HFFc6 (cell line): Measurements from ENCODE around the gene PEA15. TPM values are rescaled to one million over a fixed set of nuclear protein-coding genes. Genes with fewer than 3 reads are reported as not detected.

ENCODE experiments used
- DNase-seq: peaks from one replicate; pipeline ENCODE4 v3.0.0-alpha.2; 2018
- H3K27ac Mint-ChIP-seq: 2 replicates; pipeline ENCODE4 v1.8.0; 2020; ENCODE audit warnings: mild to moderate bottlenecking, mixed read lengths
- H3K27me3 Mint-ChIP-seq: 2 replicates; pipeline ENCODE4 v1.8.0; 2021; ENCODE audit warnings: mild to moderate bottlenecking, moderate library complexity, mixed read lengths; ENCODE audit not compliant: insufficient read depth
- H3K36me3 Mint-ChIP-seq: 2 replicates; pipeline ENCODE4 v1.8.0; 2021; ENCODE audit warnings: low read depth, mixed read lengths
- H3K4me1 Mint-ChIP-seq: 2 replicates; pipeline ENCODE4 v1.8.0; 2020; ENCODE audit warnings: low read depth, mixed read lengths
- H3K4me3 Mint-ChIP-seq: 2 replicates; pipeline ENCODE4 v1.8.0; 2020; ENCODE audit warnings: mild to moderate bottlenecking, moderate library complexity, mixed read lengths
- H3K9me3 Mint-ChIP-seq: 2 replicates; pipeline ENCODE4 v1.8.0; 2020; ENCODE audit warnings: mild to moderate bottlenecking, mixed read lengths
- CTCF ChIP-seq: fragments of 200-600 bp; sonication (generic); IDR thresholded peaks from 2 replicates; pipeline ENCODE4 v1.5.0; 2021; ENCODE audit warnings: antibody characterized with exemption, mild to moderate bottlenecking
- total RNA-seq, 6 experiments: library from RNA; stranded (reverse); fragmentation: NEBNext Ultra II Directional; extraction: Animal tissue kit (Norgen Biotek cat#: 25700); gene quantifications; 2 replicates in 1 of 6; 3 replicates in 5 of 6; pipeline ENCODE4 v1.2.3, GENCODE V29; 2021

PEA15 gene
- total RNA-seq, 6 experiments from 2014 or later, result 448 to 538 (median 470) TPM

GRCh38 chr1:160232911-160233310 lies 27.7 kb downstream of the PEA15 start:
- H3K27me3 Mint-ChIP-seq, result no peaks in the 10 kb centered on the region
- H3K27ac Mint-ChIP-seq, result no peak overlapping the region
- H3K36me3 Mint-ChIP-seq, result peaks cover 8% of the 10 kb centered on the region
- no peaks in the 10 kb centered on the region for H3K9me3 Mint-ChIP-seq
- no peak overlapping the region for H3K4me3 Mint-ChIP-seq
- no peaks in the 10 kb centered on the region for H3K4me1 Mint-ChIP-seq
- DNase-seq, result no peak
- TF ChIP-seq CTCF, result no peak

GRCh38 chr1:160236806-160237205 lies 31.6 kb downstream of the PEA15 start:
- no peaks in the 10 kb centered on the region for H3K9me3 Mint-ChIP-seq
- no peaks in the 10 kb centered on the region for H3K27me3 Mint-ChIP-seq
- H3K4me1 Mint-ChIP-seq, result no peaks in the 10 kb centered on the region
- peaks cover 12% of the 10 kb centered on the region for H3K36me3 Mint-ChIP-seq
- H3K27ac Mint-ChIP-seq, result no peak overlapping the region
- no peak for TF ChIP-seq CTCF
- H3K4me3 Mint-ChIP-seq, result no peak overlapping the region
- no peak for DNase-seq

- TF ChIP-seq CTCF, result no peak
- Mint-ChIP-seq H3K9me3 (no peaks in the 10 kb centered on the region), H3K27me3 (no peaks in the 10 kb centered on the region), H3K4me1 (no peaks in the 10 kb centered on the region), H3K4me3 (no peak overlapping the region), H3K27ac (no peak overlapping the region), H3K36me3 (peaks cover 12% of the 10 kb centered on the region)
- DNase-seq, result no peak
Measured at GRCh38 chr1:160237558-160237957, 32.4 kb downstream of the PEA15 start.

GRCh38 chr1:160238408-160238807 lies 33.2 kb downstream of the PEA15 start:
- TF ChIP-seq CTCF, result no peak
- no peaks in the 10 kb centered on the region for H3K27me3 Mint-ChIP-seq
- no peaks in the 10 kb centered on the region for H3K9me3 Mint-ChIP-seq
- peaks cover 12% of the 10 kb centered on the region for H3K36me3 Mint-ChIP-seq
- no peaks in the 10 kb centered on the region for H3K4me1 Mint-ChIP-seq
- no peak for DNase-seq
- no peak overlapping the region for H3K27ac Mint-ChIP-seq
- no peak overlapping the region for H3K4me3 Mint-ChIP-seq

GRCh38 chr1:160239582-160240299 lies 34.6 kb downstream of the PEA15 start:
- DNase-seq, result no peak
- no peaks in the 10 kb centered on the region for H3K9me3 Mint-ChIP-seq
- no peaks in the 10 kb centered on the region; the same call in 1 of the 2 replicates for H3K27me3 Mint-ChIP-seq
- peaks cover 12% of the 10 kb centered on the region for H3K36me3 Mint-ChIP-seq
- no peaks in the 10 kb centered on the region for H3K4me1 Mint-ChIP-seq
- no peak overlapping the region for H3K27ac Mint-ChIP-seq
- H3K4me3 Mint-ChIP-seq, result no peak overlapping the region
- no peak for TF ChIP-seq CTCF
